ENCODE data around the gene CEP350. TPM values are rescaled to one million over a fixed set of nuclear protein-coding genes. Genes with fewer than 3 reads are reported as not detected.
A peak's percentile ranks its signal among the peaks of the same experiment; 100 is the strongest.

Gene CEP350
- total RNA-seq, 1 experiment from 2014 or later: 28.7 TPM

DNA sequence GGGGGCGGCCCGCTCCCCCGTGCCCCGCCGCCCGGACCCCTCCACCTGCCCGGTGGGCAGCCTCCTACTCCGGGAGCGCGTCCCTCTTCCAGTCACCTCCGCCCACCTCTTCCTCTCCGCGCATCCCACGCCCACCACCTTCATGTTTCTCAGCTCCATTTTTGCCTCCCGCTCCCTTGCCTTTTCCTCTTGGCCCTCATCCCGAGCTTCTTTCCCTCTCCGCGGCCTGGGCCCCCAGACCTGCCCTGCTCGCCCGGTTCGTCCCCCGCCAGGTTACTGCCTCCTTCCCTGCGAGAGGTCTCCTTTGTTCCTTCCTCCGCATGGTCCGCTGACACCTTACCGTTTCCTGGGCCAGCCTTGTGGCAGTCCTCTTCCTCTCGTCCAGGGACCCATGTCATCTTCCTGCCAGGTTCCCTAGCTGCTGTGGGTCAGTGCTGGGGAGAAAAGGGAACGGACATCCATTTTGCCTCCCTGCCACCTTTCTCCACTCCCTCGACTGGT, 200.6 kb downstream of the CEP350 start:
- DNase-seq (ENCODE audit: low read depth): peak; percentile 41

DNA sequence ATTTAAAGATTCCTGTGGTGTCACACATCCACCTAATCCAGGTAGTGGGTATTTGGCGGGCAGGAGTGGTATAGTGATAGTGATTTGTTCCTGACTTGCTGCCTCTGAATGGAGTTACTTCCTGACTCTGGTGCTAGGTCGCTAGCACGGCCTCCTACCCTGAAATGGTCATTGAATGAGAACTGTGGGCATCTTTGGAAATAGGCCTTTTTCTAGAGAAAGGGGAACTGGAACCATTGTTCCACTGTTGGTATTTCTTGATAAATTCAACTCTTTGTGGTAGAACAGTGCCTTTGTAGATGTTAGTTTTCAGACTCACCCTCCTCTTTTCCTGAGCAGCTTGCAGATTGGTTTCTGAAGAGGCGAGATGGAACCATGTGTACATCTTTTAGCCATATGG, 201.6 kb downstream of the CEP350 start:
- no peak for DNase-seq (ENCODE audit: low read depth)

DNA sequence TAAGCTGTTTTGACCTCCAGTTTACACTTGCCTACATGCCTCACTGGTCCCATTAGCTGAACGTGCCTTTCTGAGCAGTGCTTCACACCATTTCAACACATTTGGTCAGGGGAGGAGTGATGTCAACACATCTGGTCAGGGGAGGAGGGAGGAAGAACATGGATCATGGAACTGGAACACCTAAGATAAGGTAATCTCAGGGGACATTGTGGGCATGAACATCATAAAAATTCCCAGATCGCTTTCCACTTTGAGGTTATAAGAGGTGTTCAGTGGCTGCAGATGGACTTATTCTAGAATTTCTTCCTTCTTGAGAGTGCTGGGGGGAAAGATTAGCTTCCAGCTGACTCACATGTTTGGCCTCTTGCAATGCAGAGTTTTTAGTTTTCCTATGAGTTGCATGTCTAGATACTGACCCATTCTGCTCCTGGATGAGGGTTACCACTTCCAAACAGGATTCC, 202.1 kb downstream of the CEP350 start:
- peak; percentile 51 for DNase-seq (ENCODE audit: low read depth)

DNA sequence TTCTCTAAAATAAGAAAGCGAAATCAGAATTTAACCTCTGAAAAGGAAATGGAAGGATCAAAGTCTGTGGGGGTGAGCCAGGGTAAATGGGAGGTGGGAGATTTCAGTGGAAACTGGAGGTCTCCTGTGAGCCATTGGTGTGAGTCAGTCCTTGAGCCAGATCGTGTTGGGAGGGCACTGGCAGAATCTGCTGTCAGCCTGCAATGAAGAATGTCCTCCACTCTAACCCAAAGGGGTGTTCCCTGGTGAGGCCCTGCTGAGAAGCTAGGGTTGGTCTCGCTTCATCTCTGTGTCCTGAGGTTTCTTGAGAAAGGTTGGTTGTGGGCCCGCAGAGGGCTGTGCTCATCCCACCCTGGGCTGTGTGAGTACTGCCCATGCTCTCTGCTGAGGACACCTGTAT, 202.5 kb downstream of the CEP350 start:
- DNase-seq (ENCODE audit: low read depth): peak; percentile 62

DNA sequence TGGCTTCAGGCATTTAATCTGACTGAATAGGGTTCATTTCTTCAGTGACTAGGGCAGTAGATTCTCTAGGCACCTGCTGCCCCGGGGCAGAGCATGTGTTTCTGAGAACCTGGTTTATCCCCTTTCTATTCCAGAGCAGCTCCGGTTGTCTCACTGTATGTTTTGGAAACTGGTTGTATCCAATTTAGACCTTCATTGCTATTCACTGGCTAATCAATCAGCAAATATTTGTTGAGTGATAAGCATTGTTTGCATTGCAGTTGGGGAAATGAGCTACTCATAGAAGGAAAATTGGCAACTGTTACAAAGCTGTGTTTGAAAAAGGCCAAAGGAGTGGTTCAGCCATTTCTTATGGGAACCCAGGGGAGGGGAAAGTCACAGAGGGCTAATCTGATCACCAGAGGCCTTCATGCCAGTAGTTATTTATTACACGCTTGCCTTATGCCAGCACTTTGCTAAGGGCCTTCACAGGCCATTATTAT, 203.0 kb downstream of the CEP350 start:
- DNase-seq (ENCODE audit: low read depth): no peak

DNA sequence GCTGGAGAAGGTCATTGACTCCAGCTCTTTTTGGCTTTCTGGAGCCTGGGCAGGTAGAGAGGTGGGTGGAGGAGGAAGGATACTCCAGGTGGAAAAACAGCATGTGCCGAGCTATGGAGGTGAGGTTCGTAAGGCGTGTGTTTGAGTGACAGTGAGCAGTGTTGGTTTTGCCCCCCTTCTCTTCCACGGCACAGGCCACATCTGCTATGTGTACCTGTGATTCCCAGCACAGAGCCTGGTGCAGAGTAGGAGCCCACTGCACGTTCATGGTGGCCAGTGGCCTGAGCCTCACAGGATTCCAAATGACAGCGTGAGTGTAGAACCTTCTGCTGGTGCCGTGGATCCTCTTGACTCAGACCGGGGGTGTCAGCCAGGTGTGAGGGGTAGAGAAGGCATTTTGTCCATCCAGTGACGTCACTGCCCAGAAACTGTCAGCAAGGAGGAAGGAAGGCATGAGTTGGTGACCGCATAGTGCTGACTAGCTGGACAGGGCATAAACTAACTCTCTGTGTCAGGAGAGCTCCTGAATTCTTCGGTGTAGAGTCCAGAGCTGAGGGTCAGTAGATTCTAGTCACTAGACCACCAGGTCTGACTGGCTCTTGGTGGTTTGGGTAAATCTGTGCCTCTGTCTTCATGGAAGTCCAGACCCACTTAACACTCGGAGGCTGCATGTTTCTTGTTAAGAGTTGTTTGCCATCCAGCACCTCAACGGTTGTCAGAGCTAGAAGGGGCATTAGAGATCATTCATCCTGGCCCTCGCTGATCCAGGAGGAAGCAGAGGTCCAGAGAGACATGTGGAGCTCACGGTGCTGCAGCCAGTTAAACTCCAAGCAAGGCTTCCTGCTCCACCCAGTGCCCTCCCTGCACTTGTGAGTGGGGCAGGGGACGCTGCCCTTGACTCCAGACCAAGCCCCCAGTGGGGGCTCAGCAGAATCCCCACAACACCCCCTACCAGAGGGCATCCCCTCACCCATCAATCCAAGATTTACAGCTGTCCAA, 203.8 kb downstream of the CEP350 start:
- no peak for DNase-seq (ENCODE audit: low read depth)

DNA sequence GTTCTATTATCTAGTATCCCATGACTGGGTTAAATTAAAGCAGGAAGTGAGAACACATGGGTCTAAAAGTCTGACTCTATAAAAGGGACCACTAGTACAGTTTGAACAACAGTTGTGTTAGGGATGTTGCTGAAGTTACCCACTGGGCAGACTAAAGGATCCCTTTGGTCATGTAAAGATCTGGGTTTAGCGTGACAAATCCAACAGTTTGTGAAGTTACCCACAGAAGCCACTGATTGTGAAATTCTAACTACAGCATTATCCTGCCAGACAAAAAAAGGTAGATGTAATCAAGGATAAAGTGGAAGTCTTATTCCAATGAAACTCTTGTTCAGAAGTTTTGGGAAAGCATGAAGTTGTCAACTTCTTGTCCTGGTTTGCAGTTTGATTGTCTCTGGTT, 205.7 kb downstream of the CEP350 start:
- DNase-seq (ENCODE audit: low read depth): no peak

DNA sequence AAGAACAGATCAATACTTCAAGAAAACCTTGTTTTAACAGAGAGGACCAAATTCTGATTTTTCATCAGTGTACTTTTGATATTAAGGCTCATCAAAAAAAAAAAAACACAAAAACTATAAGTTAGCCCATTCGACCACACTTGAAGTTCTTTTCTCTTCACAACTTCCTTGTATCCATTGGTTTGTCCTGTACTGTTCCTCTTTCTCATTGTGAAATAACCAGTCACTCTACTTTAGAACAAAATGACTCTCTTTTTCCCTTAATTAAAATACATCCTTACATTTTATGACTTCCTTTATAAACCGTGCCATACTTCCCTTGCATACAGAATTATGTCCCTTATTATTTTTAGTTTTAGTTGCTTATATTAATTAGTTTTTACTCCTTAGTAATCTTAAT, 208.4 kb downstream of the CEP350 start:
- DNase-seq (ENCODE audit: low read depth): no peak

Other genes with a start within 250 kb of the CEP350 start
- 0.06 TPM in 1 of 2 replicates, not detected in the other for gene FAM163A, start 211.5 kb upstream of the CEP350 start, total RNA-seq (2014; rRNA removed; shearing (Covaris generic))
- 79.9 and 80.6 TPM in 2 replicates for gene TOR1AIP2, start 77.0 kb upstream of the CEP350 start, total RNA-seq (2014; rRNA removed; shearing (Covaris generic))
- 45.3 and 48.7 TPM in 2 replicates for gene TOR1AIP1, start 72.5 kb upstream of the CEP350 start, total RNA-seq (2014; rRNA removed; shearing (Covaris generic))
- 155 and 172 TPM in 2 replicates for gene QSOX1, start 200.1 kb downstream of the CEP350 start, total RNA-seq (2014; rRNA removed; shearing (Covaris generic))